GM18505 (cell line): ENCODE results near the gene ZNF12.

ENCODE experiments used
- ATAC-seq: cut with Tn5 transposase; IDR thresholded peaks from one replicate; pipeline ENCODE4 v1.9.1; 2021; ENCODE audit not compliant: unreplicated experiment
- POLR2A ChIP-seq: IDR thresholded peaks from 4 replicates; pipeline ENCODE4 v1.6.1; 2011; ENCODE audit warnings: borderline replicate concordance; ENCODE audit not compliant: insufficient read depth, insufficient read length; ENCODE audit errors: extremely low read depth

Gene ZNF12

GRCh38 chr7:6655636-6656385 lies 50.9 kb downstream of the ZNF12 start:
- ATAC-seq = no peak

GRCh38 chr7:6654842-6655610 lies 51.7 kb downstream of the ZNF12 start:
- TF ChIP-seq POLR2A = no peak

More at GRCh38 chr7:6655636-6656385, 50.9 kb downstream of the ZNF12 start:
- TF ChIP-seq POLR2A = no peak

GRCh38 chr7:6654113-6654841 lies 52.5 kb downstream of the ZNF12 start:
- no peak for ATAC-seq
- TF ChIP-seq POLR2A = no peak

More at GRCh38 chr7:6654842-6655610, 51.7 kb downstream of the ZNF12 start:
- ATAC-seq = no peak

- no peak for ATAC-seq
- no peak for TF ChIP-seq POLR2A
Measured at GRCh38 chr7:6653071-6654003, 53.4 kb downstream of the ZNF12 start.

- TF ChIP-seq POLR2A = no peak
- no peak for ATAC-seq
Measured at GRCh38 chr7:6652446-6653011, 54.2 kb downstream of the ZNF12 start.

- no peak for ATAC-seq
- TF ChIP-seq POLR2A = no peak
Measured at GRCh38 chr7:6651851-6652445, 54.8 kb downstream of the ZNF12 start.

- no peak for TF ChIP-seq POLR2A
- ATAC-seq = no peak
Measured at GRCh38 chr7:6650521-6651011, 56.2 kb downstream of the ZNF12 start.

- no peak for TF ChIP-seq POLR2A
- no peak for ATAC-seq
Measured at GRCh38 chr7:6650086-6650485, 56.7 kb downstream of the ZNF12 start.

GRCh38 chr7:6649241-6649961 lies 57.3 kb downstream of the ZNF12 start:
- ATAC-seq = no peak
- no peak for TF ChIP-seq POLR2A

GRCh38 chr7:6648815-6649104 lies 58.0 kb downstream of the ZNF12 start:
- TF ChIP-seq POLR2A = no peak
- no peak for ATAC-seq

- TF ChIP-seq POLR2A = no peak
Measured at GRCh38 chr7:6648066-6648814, 58.5 kb downstream of the ZNF12 start.

More at GRCh38 chr7:6648066-6648814, 58.5 kb downstream of the ZNF12 start:
- ATAC-seq = no peak
